GM13977 (cell line): ENCODE results near the gene NXPH3.

Experiments used
- DNase-seq: peaks from one replicate; pipeline ENCODE4 v3.0.0; 2012; ENCODE audit warnings: low spot score
- in situ Hi-C: fragments of 300-500 bp; cut with MboI; formaldehyde crosslinking; loops from one replicate; pipeline ENCODE4 v1.12.0; 2022; ENCODE audit warnings: low sequenced_read_pairs, low pct_unique_long_range_greater_than_20kb, mixed read lengths, inconsistent platforms; ENCODE audit not compliant: unreplicated experiment
- TF ChIP-seq, protein P1 (sequence below): IDR thresholded peaks from 2 replicates; pipeline ENCODE4 v1.5.1; 2012; ENCODE audit warnings: mild to moderate bottlenecking, control low read depth; ENCODE audit not compliant: insufficient read depth; ENCODE audit errors: extremely low read depth, missing control alignments

Gene NXPH3

DNA sequence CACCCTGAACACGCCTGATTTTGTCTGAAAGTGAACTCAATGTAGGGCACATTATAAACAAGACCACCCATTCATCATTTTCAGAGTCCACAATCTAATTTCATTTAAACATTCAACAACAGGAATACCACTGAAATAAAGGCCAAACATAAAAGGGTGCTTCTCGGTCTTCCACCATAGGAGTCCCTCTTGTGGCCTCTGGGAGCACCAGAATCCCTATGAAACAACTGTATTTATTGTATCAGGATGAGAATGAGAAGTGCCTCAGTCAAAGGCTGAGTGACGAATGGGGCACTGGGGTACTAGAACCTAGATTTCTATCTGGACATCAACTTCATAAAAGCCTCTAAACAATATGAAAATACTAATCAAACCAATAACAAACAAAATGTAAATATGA, 40.4 kb downstream of the NXPH3 start:
- in situ Hi-C loops = no loop called here
- TF ChIP-seq, protein P1, sequence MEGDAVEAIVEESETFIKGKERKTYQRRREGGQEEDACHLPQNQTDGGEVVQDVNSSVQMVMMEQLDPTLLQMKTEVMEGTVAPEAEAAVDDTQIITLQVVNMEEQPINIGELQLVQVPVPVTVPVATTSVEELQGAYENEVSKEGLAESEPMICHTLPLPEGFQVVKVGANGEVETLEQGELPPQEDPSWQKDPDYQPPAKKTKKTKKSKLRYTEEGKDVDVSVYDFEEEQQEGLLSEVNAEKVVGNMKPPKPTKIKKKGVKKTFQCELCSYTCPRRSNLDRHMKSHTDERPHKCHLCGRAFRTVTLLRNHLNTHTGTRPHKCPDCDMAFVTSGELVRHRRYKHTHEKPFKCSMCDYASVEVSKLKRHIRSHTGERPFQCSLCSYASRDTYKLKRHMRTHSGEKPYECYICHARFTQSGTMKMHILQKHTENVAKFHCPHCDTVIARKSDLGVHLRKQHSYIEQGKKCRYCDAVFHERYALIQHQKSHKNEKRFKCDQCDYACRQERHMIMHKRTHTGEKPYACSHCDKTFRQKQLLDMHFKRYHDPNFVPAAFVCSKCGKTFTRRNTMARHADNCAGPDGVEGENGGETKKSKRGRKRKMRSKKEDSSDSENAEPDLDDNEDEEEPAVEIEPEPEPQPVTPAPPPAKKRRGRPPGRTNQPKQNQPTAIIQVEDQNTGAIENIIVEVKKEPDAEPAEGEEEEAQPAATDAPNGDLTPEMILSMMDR = peak; percentile 3
- peak; percentile 31 for DNase-seq

DNA sequence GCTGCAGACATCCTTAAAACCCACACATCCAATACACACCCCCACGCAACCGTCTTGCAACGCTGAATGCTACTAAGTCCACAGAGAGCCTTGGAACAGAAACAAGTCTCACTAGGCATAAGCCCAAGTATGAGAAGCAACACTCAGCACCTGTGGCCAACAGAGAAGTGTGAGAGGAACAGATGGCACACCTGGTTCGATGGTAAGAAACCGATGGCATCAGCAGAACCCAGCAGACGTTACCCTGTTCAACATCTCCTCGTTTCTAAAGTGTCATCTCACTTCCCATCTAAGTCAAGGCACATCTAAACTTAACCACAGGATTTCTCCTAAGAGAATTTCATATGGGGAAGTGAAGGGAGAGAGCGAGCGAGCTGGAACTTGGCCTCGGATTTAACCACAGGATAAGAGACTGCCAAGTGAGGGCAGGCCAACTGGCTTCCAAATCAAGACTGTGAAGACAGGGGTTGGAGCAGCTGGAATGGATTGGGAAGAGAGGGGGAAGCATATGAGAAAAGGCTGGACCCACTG, 41.0 kb downstream of the NXPH3 start:
- TF ChIP-seq, protein P1 = no peak
- no peak for DNase-seq
- in situ Hi-C loops = no loop called here

DNA sequence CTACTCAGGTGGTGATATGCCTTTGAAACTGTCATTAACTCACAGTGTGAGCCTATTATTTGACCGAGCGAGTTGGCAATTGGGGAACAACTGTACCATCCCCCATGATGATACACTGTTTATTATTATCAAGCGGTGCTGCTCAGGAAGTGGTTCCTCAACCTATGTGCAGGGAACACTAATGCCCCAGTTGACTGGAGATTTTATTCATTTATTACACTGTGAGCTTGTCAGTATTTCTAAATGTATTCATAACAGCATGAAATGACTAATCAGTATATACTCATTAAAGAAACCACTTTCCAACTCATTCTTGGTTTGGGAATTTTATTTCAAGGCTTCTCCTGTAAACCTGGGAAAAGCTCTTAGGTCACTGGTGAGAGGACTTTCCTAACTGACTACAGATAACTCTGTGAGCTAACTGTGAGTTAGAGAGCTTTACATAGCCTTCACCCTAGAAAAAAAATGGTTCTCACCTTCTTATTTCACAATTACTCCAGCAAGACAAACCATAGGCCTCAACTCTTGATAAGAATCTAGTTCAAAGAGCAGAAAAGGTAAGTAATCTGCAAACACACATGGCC, 42.4 kb downstream of the NXPH3 start:
- in situ Hi-C loops = no loop called here
- no peak for DNase-seq

DNA sequence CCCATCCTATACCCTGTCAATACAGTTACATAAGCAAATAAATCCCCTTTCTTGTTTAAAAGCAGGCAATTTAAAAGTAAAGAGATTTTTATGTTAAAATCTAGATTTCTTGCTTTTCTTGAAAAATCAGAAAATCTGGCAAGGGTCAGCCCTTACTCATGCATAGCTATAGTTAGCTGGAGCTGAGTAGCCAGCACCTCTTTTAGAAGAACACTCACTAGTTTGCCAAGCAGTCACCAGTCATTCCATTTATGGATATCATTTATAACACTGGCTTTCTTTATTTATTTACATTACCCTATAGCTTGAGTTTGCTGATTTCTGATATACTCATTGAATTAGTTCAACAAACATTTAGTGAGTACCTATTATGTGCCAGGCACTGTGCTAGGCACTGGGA, 45.7 kb downstream of the NXPH3 start:
- TF ChIP-seq, protein P1 = no peak
- in situ Hi-C loops = no loop called here
- DNase-seq = no peak

More for the DNA sequence above, 42.4 kb downstream of the NXPH3 start:
- TF ChIP-seq, protein P1 = no peak

DNA sequence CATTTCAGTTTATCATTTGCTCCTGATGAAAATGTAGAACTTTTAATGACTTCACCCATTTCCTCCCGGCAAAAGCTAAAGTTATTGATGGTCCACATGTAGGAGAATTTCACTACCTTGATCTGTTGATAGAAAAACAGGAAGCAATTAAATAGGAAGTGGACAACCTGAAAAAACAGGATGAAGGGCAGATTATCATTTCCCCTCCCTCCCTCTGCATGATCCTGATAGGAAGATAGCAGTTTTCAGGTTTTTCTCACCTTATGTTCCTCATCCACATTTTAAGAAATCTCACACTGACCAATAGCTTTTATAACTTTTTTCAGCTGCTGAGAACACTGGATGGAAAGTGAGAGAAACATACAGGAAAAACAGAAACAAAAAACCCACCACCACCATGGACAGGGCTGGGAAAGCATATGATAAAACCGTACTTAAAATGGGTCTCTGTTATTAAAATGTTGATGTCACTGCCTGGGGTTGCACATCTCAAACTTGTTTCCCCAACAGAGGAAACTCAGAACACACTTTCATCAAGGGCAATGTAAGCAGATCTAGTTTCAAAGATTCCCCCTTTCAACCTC, 46.4 kb downstream of the NXPH3 start:
- DNase-seq = no peak
- in situ Hi-C loops = no loop called here
- TF ChIP-seq, protein P1 = no peak

DNA sequence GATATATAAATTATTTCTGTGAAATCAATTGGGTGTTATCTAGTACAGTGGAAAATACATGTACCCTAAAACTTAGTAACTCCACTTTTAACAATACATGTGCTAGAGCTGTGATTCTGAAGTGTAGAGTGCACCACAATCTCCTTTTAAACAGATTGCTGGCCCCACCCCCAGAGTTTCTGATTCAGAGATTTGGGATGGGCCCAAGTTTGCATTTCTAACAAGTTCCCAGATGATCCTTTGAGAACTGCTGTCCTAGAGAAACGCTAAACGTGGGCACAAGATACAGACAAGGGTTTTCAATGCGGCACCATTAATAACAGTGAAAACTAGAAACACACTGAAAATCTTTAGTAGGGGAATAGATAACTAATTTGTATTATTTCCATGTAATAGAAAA, 49.2 kb downstream of the NXPH3 start:
- no peak for DNase-seq
- in situ Hi-C loops = no loop called here

More for the DNA sequence above, 49.2 kb downstream of the NXPH3 start:
- TF ChIP-seq, protein P1 = no peak
